ENCODE data around the gene TMEM266.

The TMEM266 gene

GRCh38 chr15:76199106-76200082 lies 139.6 kb downstream of the TMEM266 start:
- no peak for TF ChIP-seq CTCF (IDR thresholded peaks at IDR 0.05; ENCODE audit: low read depth, low read length)
- no peak overlapping the region for H3K4me3 ChIP-seq (ENCODE audit: low read depth, low read length)
- DNase-seq (ENCODE audit: low read depth): no peak

- H3K4me3 ChIP-seq (ENCODE audit: low read depth, low read length): no peak overlapping the region
- TF ChIP-seq POLR2A (IDR thresholded peaks at IDR 0.05; ENCODE audit: extremely low read depth, insufficient read length) (no peak), CTCF (IDR thresholded peaks at IDR 0.05; ENCODE audit: low read depth, low read length) (no peak), MYC (IDR thresholded peaks at IDR 0.05; ENCODE audit: low read depth, low read length) (no peak), MAX (IDR thresholded peaks at IDR 0.05; ENCODE audit: low read depth, low read length) (no peak)
- DNase-seq (ENCODE audit: low read depth): no peak
These were observed 140.3 kb downstream of the TMEM266 start for GRCh38 chr15:76200083-76200465.

- TF ChIP-seq MAX (IDR thresholded peaks at IDR 0.05; ENCODE audit: low read depth, low read length): no peak
- no peak overlapping the region for H3K4me3 ChIP-seq (ENCODE audit: low read depth, low read length)
- DNase-seq (ENCODE audit: low read depth): no peak
These were observed 140.9 kb downstream of the TMEM266 start for GRCh38 chr15:76200641-76201105.

- H3K4me3 ChIP-seq (ENCODE audit: low read depth, low read length): no peak overlapping the region
- no peak for TF ChIP-seq MYC (IDR thresholded peaks at IDR 0.05; ENCODE audit: low read depth, low read length)
- no peak for TF ChIP-seq MAX (IDR thresholded peaks at IDR 0.05; ENCODE audit: low read depth, low read length)
- no peak for TF ChIP-seq CTCF (IDR thresholded peaks at IDR 0.05; ENCODE audit: low read depth, low read length)
- no peak for TF ChIP-seq POLR2A (IDR thresholded peaks at IDR 0.05; ENCODE audit: extremely low read depth, insufficient read length)
- DNase-seq (ENCODE audit: low read depth): no peak
These were observed 141.9 kb downstream of the TMEM266 start for GRCh38 chr15:76201536-76202255.

- DNase-seq (ENCODE audit: low read depth): no peak
- TF ChIP-seq CTCF (IDR thresholded peaks at IDR 0.05; ENCODE audit: low read depth, low read length): no peak
These were observed 143.7 kb downstream of the TMEM266 start for GRCh38 chr15:76203346-76204108.

GRCh38 chr15:76204109-76204845 lies 144.5 kb downstream of the TMEM266 start:
- no peak for TF ChIP-seq CTCF (IDR thresholded peaks at IDR 0.05; ENCODE audit: low read depth, low read length)
- no peak for TF ChIP-seq POLR2A (IDR thresholded peaks at IDR 0.05; ENCODE audit: extremely low read depth, insufficient read length)
- TF ChIP-seq MYC (IDR thresholded peaks at IDR 0.05; ENCODE audit: low read depth, low read length): no peak
- TF ChIP-seq MAX (IDR thresholded peaks at IDR 0.05; ENCODE audit: low read depth, low read length): no peak
- DNase-seq (ENCODE audit: low read depth): no peak
- no peak overlapping the region for H3K4me3 ChIP-seq (ENCODE audit: low read depth, low read length)

More at GRCh38 chr15:76203346-76204108, 143.7 kb downstream of the TMEM266 start:
- H3K4me3 ChIP-seq (ENCODE audit: low read depth, low read length): no peak overlapping the region
